ENCODE results near the gene RHCE. TPM values are rescaled to one million over a fixed set of nuclear protein-coding genes. Genes with fewer than 3 reads are reported as not detected.
A peak's percentile ranks its signal among the peaks of the same experiment; 100 is the strongest.
"Not testable (repeated sequence)": the region's sequence is repeated elsewhere in the genome, so short reads cannot be mapped to it uniquely, and the experiment has no call there.

Gene RHCE
- total RNA-seq, 2 experiments from 2014 or later, result 0.17 to 0.25 TPM

DNA sequence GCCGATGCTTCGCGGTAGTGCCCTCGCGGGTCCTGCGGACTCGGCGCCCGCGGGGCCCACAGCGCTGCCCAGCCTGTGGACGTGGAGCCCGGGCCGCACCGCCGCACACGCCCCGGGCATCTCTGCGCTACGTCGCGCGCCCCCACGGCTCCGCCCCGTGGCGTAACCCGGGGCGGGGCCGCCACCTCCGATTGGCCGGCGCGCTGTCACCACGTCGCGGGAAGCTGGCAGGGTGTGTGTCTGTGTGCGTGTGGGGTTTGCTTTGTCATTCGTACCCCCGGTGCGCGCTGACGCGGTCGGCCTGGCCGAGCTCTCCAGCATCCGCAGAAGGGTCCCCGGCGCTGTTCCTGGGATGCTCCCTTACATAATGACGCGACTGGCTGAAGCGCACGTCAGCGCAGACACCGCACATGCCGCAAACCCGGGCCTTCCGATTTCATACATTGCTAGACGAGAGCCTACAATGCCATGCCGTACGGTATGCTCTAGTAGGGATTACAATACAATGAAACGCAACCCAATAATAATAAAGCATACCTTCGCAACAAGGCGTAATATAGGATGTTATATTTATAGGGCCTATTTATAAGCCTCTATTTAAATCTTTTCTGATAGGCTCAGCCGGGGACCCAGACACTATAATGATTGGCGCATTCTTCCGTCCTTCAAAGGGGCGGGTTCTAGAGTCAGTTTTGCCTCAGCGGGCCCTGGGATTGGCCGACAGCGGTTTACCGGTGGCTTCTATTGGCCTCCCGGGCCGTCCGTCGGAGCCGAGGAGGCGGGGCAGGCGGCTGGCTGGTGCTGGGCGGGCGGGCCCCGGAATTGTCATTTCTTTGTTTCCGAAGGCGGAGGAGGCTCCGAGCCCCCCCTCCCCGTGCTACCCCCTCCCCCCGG is 9.7 kb upstream of the RHCE start, which contains the start of gene MACO1:
Gene MACO1 (plus strand): TSS at position 825 of the 894 bp plus-strand sequence. CDS start 202 bp downstream, outside the sequence.
- Mint-ChIP-seq H3K4me1 (peaks cover 41% of the 10 kb centered on the region), H3K36me3 (peaks cover 3% of the 10 kb centered on the region), H3K27me3 (no peaks in the 10 kb centered on the region), H3K4me3 (peak within 1 kb of the TSS; percentile 95), H3K27ac (peak within 1 kb of the TSS; percentile 96), H3K9me3 (no peaks in the 10 kb centered on the region)
- DNase-seq, result peak; percentile 98
- POLR2A ChIA-PET, result interaction anchor here (0.5 to 2.1 kb wide), 10 partner anchors 11 to 920 kb away, joined by 3 to 10 read pairs (median 4); partner anchors contain the start of genes MTFR1L, RSRP1 and TMEM50A
- peak; percentile 91 for ATAC-seq (ENCODE audit: low read depth)

DNA sequence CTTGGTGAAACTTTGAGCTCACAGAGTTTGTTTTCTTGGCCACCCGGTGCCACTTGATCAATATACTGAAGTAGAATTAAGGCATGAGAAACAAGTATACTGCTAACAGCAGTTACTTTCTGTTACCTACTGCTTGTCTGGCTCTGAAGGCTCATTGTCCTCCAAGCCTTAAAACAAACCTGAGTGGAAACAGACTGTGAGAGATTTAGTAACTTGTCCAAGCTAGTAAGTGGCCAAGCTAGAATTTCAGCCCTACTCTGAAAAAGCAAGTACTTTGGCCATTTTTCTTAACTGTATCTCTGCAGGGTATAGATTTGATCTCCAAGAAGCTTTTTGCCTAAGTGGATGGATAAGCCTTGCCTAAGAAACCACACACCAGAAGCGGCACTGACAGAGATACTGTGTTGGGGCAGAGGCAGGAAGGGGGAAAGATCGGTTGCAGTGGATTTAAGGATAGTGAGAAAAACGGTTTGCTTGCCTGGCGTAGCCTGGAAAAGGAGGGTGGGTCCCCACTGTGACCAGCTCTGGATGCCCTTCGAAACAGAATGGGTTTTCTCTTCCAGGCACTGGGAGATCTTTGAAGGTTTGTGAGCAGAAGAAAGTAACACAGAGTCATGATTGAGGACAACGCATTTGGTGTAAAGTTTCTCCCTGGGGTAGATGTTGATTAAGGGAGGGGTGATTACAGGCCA is 8.0 kb upstream of the RHCE start:
- peaks cover 25% of the 10 kb centered on the region for H3K4me1 Mint-ChIP-seq
- POLR2A ChIA-PET, result interaction anchor here (0.5 kb wide), 1 partner anchor 1075 kb away, joined by 3 read pairs; no protein-coding TSS in a partner anchor
- H3K9me3 Mint-ChIP-seq, result no peaks in the 10 kb centered on the region
- peak overlapping the region; percentile 53 for H3K4me3 Mint-ChIP-seq
- peaks cover 3% of the 10 kb centered on the region for H3K27me3 Mint-ChIP-seq
- no peak for DNase-seq
- peaks cover 3% of the 10 kb centered on the region for H3K36me3 Mint-ChIP-seq
- peak overlapping the region; percentile 65 for H3K27ac Mint-ChIP-seq
- ATAC-seq (ENCODE audit: low read depth), result no peak

- peaks cover 3% of the 10 kb centered on the region for H3K36me3 Mint-ChIP-seq
- ATAC-seq (ENCODE audit: low read depth) (no peak), DNase-seq (no peak)
- no peak overlapping the region for H3K4me3 Mint-ChIP-seq
- peak overlapping the region; percentile 54 for H3K27ac Mint-ChIP-seq
- peaks cover 19% of the 10 kb centered on the region for H3K4me1 Mint-ChIP-seq
- H3K9me3 Mint-ChIP-seq, result no peaks in the 10 kb centered on the region
- peaks cover 3% of the 10 kb centered on the region for H3K27me3 Mint-ChIP-seq
- POLR2A ChIA-PET, result no interaction called here
These were observed 7.1 kb upstream of the RHCE start for GRCh38 chr1:25427696-25428095.

GRCh38 chr1:25425098-25426085 is 4.8 kb upstream of the RHCE start:
- no peak for DNase-seq
- Mint-ChIP-seq H3K9me3 (no peaks in the 10 kb centered on the region), H3K27ac (no peak overlapping the region), H3K36me3 (peaks cover 3% of the 10 kb centered on the region), H3K27me3 (peaks cover 8% of the 10 kb centered on the region), H3K4me3 (no peak overlapping the region), H3K4me1 (peaks cover 7% of the 10 kb centered on the region)
- no peak for ATAC-seq (ENCODE audit: low read depth)
- POLR2A ChIA-PET, result no interaction called here

DNA sequence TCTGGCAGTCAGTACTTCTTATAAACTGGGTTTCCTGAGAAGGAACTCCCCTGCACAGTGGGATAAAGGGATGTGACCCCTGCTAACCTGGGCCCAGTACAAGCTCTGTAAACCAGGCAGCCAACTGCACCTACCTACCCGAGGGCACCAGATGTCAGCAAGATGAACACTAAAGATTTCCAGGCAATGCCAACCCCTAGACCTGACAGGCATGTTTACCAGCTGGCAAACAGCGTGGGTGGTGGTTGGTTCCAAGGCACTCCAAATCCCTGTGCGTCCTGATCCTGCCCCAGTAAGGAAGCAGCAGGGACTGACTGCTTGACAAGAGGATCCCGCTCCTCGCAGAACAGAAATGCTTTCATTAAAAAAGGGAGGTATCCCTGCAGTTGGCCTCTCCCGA is 2.6 kb upstream of the RHCE start:
- DNase-seq, result not testable (repeated sequence)

DNA sequence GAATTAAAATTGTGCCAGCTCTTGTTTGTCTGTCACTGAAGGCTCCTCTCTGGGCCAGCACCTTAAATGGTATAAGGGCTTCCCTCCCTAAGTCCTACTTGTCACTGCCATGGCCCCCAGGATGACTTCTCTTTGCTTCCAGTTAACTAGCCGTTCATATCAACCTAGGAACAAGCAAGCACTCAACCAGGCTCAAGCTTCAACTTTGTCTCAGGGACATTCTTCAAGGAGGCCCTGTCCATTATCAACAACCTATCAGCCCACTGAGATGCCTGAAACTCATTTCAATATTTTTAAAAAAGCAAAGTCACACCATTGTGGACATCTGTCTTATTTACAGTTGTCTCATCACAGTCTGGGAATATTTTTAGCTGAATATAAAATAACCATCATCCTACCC is 1.3 kb downstream of the RHCE start:
- H3K27ac Mint-ChIP-seq; H3K36me3 Mint-ChIP-seq; H3K4me3 Mint-ChIP-seq; ATAC-seq (ENCODE audit: low read depth); POLR2A ChIA-PET; DNase-seq; H3K4me1 Mint-ChIP-seq; H3K9me3 Mint-ChIP-seq: not testable (repeated sequence)
- peaks cover 13% of the 10 kb centered on the region for H3K27me3 Mint-ChIP-seq

More for the DNA sequence above, 2.6 kb upstream of the RHCE start:
- POLR2A ChIA-PET; H3K9me3 Mint-ChIP-seq; ATAC-seq (ENCODE audit: low read depth); H3K36me3 Mint-ChIP-seq; H3K27ac Mint-ChIP-seq; H3K4me1 Mint-ChIP-seq; H3K4me3 Mint-ChIP-seq: not testable (repeated sequence)
- peaks cover 12% of the 10 kb centered on the region for H3K27me3 Mint-ChIP-seq

DNA sequence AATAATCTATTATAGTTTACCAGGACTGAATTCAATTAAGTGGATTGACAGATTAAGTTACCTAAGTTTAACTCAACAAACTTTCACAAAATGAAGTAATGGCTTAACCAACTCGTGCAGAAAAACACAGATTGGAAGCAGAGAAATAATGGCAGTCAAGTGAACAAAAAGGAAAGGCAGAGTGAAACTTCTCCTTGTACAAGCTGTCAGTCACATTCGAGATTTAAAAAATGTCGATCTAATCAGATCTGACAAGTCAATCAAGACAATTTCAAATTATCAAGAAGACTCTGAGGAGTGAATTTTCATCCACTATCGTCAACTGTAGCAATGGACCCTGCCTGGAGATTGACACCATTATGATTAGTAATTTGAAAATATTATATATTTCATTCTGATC is 3.3 kb downstream of the RHCE start:
- H3K4me3 Mint-ChIP-seq, H3K27ac Mint-ChIP-seq, POLR2A ChIA-PET: not testable (repeated sequence)

GRCh38 chr1:25414578-25414977 is 6.0 kb downstream of the RHCE start:
- H3K36me3 Mint-ChIP-seq; H3K4me1 Mint-ChIP-seq; POLR2A ChIA-PET; H3K27ac Mint-ChIP-seq; H3K27me3 Mint-ChIP-seq; DNase-seq; H3K4me3 Mint-ChIP-seq; ATAC-seq (ENCODE audit: low read depth); H3K9me3 Mint-ChIP-seq: not testable (repeated sequence)

More for the DNA sequence above, 3.3 kb downstream of the RHCE start:
- not testable (repeated sequence) for H3K36me3 Mint-ChIP-seq; H3K4me1 Mint-ChIP-seq; ATAC-seq (ENCODE audit: low read depth); DNase-seq; H3K9me3 Mint-ChIP-seq
- peaks cover 11% of the 10 kb centered on the region for H3K27me3 Mint-ChIP-seq

DNA sequence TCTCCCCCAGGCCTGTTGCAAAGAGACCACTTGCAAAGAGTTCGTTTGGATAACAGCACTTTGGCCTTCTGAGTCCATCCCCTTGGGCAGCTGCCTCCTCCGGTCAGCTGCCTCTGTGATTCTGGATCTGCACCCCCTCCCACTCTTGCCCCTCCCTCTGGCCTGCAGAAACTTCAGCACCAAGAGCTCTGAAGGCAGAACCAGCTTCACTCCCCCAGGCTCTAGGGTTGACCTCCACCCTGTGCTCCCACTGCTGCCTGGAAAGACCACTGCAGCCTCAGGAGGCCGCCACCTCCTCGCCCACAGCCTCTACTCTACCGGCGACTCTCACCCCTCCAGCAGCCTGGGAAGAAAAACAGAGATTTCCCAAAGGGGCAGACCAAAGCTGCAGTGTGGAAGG is 6.5 kb downstream of the RHCE start:
- POLR2A ChIA-PET; H3K4me1 Mint-ChIP-seq; ATAC-seq (ENCODE audit: low read depth); DNase-seq; H3K9me3 Mint-ChIP-seq; H3K27ac Mint-ChIP-seq; H3K4me3 Mint-ChIP-seq; H3K36me3 Mint-ChIP-seq; H3K27me3 Mint-ChIP-seq: not testable (repeated sequence)

DNA sequence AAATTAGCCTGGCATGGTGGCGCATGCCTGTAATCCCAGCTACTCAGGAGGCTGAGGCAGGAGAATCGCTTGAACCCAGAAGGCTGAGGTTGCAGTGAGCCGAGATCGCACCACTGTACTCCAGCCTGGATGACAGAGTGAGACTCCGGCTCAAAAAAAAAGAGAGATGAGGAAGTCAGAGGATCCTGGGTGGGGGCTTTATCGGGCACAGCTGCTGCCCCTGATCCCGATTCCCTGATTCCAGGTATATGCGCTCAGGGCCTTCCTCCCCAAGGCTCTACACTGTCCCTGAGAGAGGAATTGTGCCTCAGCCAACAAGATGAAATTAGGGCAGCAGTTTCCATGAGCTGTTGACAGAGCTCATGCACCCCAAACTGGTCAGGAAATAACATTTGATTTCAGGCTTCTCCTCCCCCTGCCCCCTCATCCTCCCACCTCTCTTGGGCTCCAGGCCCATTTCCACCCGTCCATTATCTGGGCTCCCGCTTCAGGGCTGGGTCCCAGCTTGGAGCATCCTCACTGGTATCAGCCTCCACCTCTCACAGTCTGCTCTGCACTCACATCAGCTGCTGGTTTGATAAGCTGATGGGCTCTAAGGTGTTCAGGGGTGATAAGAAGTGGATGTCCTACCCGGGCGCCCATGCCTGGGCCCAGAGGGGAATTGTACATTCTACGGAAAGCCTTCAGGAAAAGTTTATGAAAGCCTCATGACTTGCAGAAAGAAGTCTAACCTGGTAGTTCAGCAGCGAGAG is 7.6 kb downstream of the RHCE start:
- H3K36me3 Mint-ChIP-seq; H3K9me3 Mint-ChIP-seq; POLR2A ChIA-PET; H3K27ac Mint-ChIP-seq; H3K27me3 Mint-ChIP-seq; H3K4me1 Mint-ChIP-seq; H3K4me3 Mint-ChIP-seq; ATAC-seq (ENCODE audit: low read depth); DNase-seq: not testable (repeated sequence)

- H3K9me3 Mint-ChIP-seq; H3K27ac Mint-ChIP-seq; DNase-seq; H3K4me1 Mint-ChIP-seq; POLR2A ChIA-PET; ATAC-seq (ENCODE audit: low read depth); H3K27me3 Mint-ChIP-seq; H3K4me3 Mint-ChIP-seq; H3K36me3 Mint-ChIP-seq: not testable (repeated sequence)
These were observed 10.8 kb downstream of the RHCE start for GRCh38 chr1:25409641-25410427.
